ENCODE data around the gene SDK2. TPM values are rescaled to one million over a fixed set of nuclear protein-coding genes. Genes with fewer than 3 reads are reported as not detected.

SDK2 gene
- polyA plus RNA-seq, 1 experiment, result 0.04 TPM

GRCh38 chr17:73562896-73563295 lies 81.3 kb downstream of the SDK2 start:
- no peak for TF ChIP-seq CTCF (IDR thresholded peaks at IDR 0.05; ENCODE audit: insufficient read depth, low read depth, low read length)
- POLR2A ChIA-PET, result no interaction called here
- Histone ChIP-seq H3K27me3 (ENCODE audit: control insufficient read depth, insufficient read depth, low read length) (no peaks in the 10 kb centered on the region), H3K36me3 (ENCODE audit: control insufficient read depth, insufficient read depth, low read length) (no peaks in the 10 kb centered on the region), H3K4me3 (ENCODE audit: low read depth, low read length) (no peak overlapping the region)
- CTCF ChIA-PET, result no interaction called here
- DNase-seq (ENCODE audit: low read depth), result no peak

GRCh38 chr17:73561111-73561510 lies 83.1 kb downstream of the SDK2 start:
- ChIA-PET CTCF (no interaction called here), POLR2A (no interaction called here)
- no peaks in the 10 kb centered on the region for H3K27me3 ChIP-seq (ENCODE audit: control insufficient read depth, insufficient read depth, low read length)
- H3K36me3 ChIP-seq (ENCODE audit: control insufficient read depth, insufficient read depth, low read length), result no peaks in the 10 kb centered on the region
- no peak for TF ChIP-seq CTCF (IDR thresholded peaks at IDR 0.05; ENCODE audit: insufficient read depth, low read depth, low read length)
- no peak for DNase-seq (ENCODE audit: low read depth)
- no peak overlapping the region for H3K4me3 ChIP-seq (ENCODE audit: low read depth, low read length)

GRCh38 chr17:73560661-73561060 lies 83.6 kb downstream of the SDK2 start:
- no peak overlapping the region for H3K4me3 ChIP-seq (ENCODE audit: low read depth, low read length)
- H3K27me3 ChIP-seq (ENCODE audit: control insufficient read depth, insufficient read depth, low read length), result no peaks in the 10 kb centered on the region
- no peak for DNase-seq (ENCODE audit: low read depth)
- no peaks in the 10 kb centered on the region for H3K36me3 ChIP-seq (ENCODE audit: control insufficient read depth, insufficient read depth, low read length)
- CTCF ChIA-PET, result no interaction called here
- TF ChIP-seq CTCF (IDR thresholded peaks at IDR 0.05; ENCODE audit: insufficient read depth, low read depth, low read length), result no peak
- POLR2A ChIA-PET, result no interaction called here

GRCh38 chr17:73559532-73559931 lies 84.7 kb downstream of the SDK2 start:
- TF ChIP-seq CTCF (IDR thresholded peaks at IDR 0.05; ENCODE audit: insufficient read depth, low read depth, low read length), result no peak
- CTCF ChIA-PET, result no interaction called here
- H3K36me3 ChIP-seq (ENCODE audit: control insufficient read depth, insufficient read depth, low read length), result no peaks in the 10 kb centered on the region
- no peak overlapping the region for H3K4me3 ChIP-seq (ENCODE audit: low read depth, low read length)
- H3K27me3 ChIP-seq (ENCODE audit: control insufficient read depth, insufficient read depth, low read length), result no peaks in the 10 kb centered on the region
- no peak for DNase-seq (ENCODE audit: low read depth)
- POLR2A ChIA-PET, result no interaction called here

GRCh38 chr17:73555199-73555960 lies 88.9 kb downstream of the SDK2 start:
- no peak for TF ChIP-seq CTCF (IDR thresholded peaks at IDR 0.05; ENCODE audit: insufficient read depth, low read depth, low read length)
- Histone ChIP-seq H3K4me3 (ENCODE audit: low read depth, low read length) (no peak overlapping the region), H3K27me3 (ENCODE audit: control insufficient read depth, insufficient read depth, low read length) (no peaks in the 10 kb centered on the region), H3K36me3 (ENCODE audit: control insufficient read depth, insufficient read depth, low read length) (no peaks in the 10 kb centered on the region)
- POLR2A ChIA-PET, result no interaction called here
- CTCF ChIA-PET, result no interaction called here
- no peak for DNase-seq (ENCODE audit: low read depth)
